ENCODE results near the gene CCNO. TPM values are rescaled to one million over a fixed set of nuclear protein-coding genes. Genes with fewer than 3 reads are reported as not detected.

Gene CCNO
- total and polyA plus RNA-seq, 11 donors: 0.04 to 0.36 (median 0.23) TPM; not detected in 8

DNA sequence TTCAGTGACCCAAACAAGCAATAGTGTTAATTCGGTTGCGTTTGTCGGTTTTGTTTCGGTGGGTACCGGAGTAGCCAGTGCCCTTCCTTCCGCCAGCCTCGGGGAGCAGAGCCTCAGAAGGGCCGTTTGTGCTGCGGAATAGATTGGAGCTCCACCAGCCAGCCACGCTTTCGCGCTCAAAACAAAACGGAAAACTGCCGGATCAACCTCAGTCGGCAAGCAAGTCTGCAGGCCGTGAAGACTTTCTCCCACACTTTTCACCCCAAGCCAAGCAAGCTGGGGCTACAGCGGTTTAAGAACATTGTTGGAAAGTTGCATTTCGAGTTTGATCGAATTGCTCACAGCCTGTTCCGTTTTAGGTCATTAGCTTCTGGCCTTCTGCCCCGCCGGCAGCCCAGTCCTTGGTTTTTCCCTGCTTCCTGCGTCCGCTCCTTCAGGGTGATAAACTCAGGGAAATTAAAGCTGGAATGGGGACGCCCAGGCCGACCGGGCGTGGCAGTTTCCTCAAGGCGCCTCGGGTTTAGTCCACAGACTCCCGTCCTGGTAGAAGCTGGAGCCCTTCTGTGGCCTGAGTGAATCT lies 803 bp upstream of the CCNO start:
- no peaks in the 10 kb centered on the region for H3K9me3 ChIP-seq
- ATAC-seq (peak in 1 of 4 donors; percentile 15), DNase-seq (no peak)
- WGBS, 4 donors: 9 to 18% (median 12%) methylated on average over 22 to 31 of the region's 31 CpGs
- H3K36me3 ChIP-seq: no peaks in the 10 kb centered on the region
- no peak overlapping the region for H3K27ac ChIP-seq
- intact Hi-C loops (cut with DNase I): loop anchor here in 7 of 10 donors (5.0 to 10.0 kb wide), 3 partner anchors 57 to 62 kb away; partner anchors contain the start of gene CDC20B (in 3 of the 7)
- no peak for TF ChIP-seq POLR2A (IDR thresholded peaks at IDR 0.05)
- TF ChIP-seq, protein P1, sequence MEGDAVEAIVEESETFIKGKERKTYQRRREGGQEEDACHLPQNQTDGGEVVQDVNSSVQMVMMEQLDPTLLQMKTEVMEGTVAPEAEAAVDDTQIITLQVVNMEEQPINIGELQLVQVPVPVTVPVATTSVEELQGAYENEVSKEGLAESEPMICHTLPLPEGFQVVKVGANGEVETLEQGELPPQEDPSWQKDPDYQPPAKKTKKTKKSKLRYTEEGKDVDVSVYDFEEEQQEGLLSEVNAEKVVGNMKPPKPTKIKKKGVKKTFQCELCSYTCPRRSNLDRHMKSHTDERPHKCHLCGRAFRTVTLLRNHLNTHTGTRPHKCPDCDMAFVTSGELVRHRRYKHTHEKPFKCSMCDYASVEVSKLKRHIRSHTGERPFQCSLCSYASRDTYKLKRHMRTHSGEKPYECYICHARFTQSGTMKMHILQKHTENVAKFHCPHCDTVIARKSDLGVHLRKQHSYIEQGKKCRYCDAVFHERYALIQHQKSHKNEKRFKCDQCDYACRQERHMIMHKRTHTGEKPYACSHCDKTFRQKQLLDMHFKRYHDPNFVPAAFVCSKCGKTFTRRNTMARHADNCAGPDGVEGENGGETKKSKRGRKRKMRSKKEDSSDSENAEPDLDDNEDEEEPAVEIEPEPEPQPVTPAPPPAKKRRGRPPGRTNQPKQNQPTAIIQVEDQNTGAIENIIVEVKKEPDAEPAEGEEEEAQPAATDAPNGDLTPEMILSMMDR (IDR thresholded peaks at IDR 0.05): no peak
- H3K27me3 ChIP-seq: peaks cover 39 to 98% (median 71%) of the 10 kb centered on the region in 9 donors
- H3K4me3 ChIP-seq: peak overlapping the region; percentile 39 to 67 (median 56)
- peaks cover 6 to 42% (median 32%) of the 10 kb centered on the region in 12 donors for H3K4me1 ChIP-seq

DNA sequence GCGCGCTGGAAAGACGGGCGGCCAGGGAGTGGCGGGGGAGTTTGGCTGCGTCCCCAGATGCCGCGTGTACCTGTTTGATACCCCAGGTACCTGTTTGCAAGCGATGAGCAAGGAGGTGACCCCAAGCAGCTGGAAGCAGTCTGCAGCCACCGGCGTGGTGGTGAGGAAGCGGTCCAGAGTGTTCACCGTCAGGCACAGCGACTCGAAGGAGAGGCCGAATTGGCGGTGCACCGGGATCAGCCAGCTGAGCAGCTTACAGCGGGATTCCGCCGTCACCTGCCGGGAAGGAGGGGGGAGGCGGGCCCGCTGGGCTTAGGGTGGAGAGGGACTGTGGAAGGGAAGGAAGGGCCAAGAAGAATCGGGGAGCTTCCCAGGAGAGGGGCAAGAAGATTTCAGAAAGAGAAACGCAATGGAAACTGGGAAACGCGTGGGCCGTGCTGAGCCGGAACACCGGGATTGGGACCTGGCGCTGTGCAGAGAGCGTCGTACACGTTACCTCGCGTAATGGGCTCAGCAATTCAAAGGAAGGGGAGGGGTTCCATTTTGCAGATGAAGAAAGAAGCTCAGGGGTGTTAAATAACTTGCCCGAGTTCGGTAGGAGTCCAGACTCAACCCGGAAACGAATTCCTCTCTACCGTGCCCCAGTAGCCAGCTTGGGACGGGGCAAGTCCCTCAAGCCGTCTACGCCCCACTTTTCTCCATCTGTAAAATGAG lies 980 bp downstream of the CCNO start:
- no peak overlapping the region for H3K27ac ChIP-seq
- DNase-seq: no peak
- H3K4me1 ChIP-seq: peaks cover 6 to 49% (median 37%) of the 10 kb centered on the region in 12 donors
- TF ChIP-seq, protein P1 (IDR thresholded peaks at IDR 0.05): no peak
- no peak for TF ChIP-seq POLR2A (IDR thresholded peaks at IDR 0.05)
- intact Hi-C loops (cut with DNase I): loop anchor here in 7 of 10 donors (5.0 to 10.0 kb wide), 3 partner anchors 55 to 60 kb away; partner anchors contain the start of gene CDC20B (in 3 of the 7)
- peaks cover 49 to 100% (median 82%) of the 10 kb centered on the region in 9 donors for H3K27me3 ChIP-seq
- H3K4me3 ChIP-seq: peak overlapping the region; percentile 39 to 67 (median 56)
- ATAC-seq: peak in 1 of 4 donors; percentile 16
- no peaks in the 10 kb centered on the region for H3K9me3 ChIP-seq
- 1 to 2% (median 1%) methylated on average over 45 of the region's 45 CpGs for WGBS, 4 donors
- H3K36me3 ChIP-seq: no peaks in the 10 kb centered on the region

DNA sequence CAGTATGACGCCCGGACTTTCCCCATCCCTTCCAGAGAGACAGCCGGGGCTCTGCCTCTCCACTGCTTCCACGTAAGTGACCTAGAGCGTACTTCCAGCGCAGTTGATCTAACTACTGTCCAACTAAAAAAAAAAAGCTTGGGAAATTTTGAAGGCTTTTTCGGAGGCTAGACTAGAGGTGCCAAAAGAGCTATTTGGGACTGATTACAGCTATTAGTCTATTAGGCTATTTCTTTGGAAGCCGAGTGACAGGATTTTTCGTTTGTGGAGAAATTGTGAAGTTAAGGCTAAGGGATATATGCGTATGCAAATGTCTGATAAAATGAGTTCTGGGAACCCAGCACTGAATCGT lies 1.5 kb downstream of the CCNO start:
- ATAC-seq: no peak
- whole genome bisulfite sequencing, 4 donors: 3 to 7% (median 3%) methylated on average over 11 of the region's 11 CpGs
- no peaks in the 10 kb centered on the region for H3K36me3 ChIP-seq
- no peak for DNase-seq
- peak overlapping the region; percentile 17 to 67 (median 56) for H3K4me3 ChIP-seq
- H3K27me3 ChIP-seq: peaks cover 53 to 100% (median 87%) of the 10 kb centered on the region in 9 donors
- H3K4me1 ChIP-seq: peaks cover 6 to 55% (median 42%) of the 10 kb centered on the region in 12 donors
- H3K9me3 ChIP-seq: no peaks in the 10 kb centered on the region
- TF ChIP-seq, protein P1 (IDR thresholded peaks at IDR 0.05): no peak
- TF ChIP-seq POLR2A (IDR thresholded peaks at IDR 0.05): no peak
- intact Hi-C loops (cut with DNase I): loop anchor here in 7 of 10 donors (5.0 to 10.0 kb wide), 3 partner anchors 55 to 60 kb away; partner anchors contain the start of gene CDC20B (in 3 of the 7)
- H3K27ac ChIP-seq: no peak overlapping the region
